GM18511 (cell line): Measurements from ENCODE around the gene SLC22A13.
A peak's percentile ranks its signal among the peaks of the same experiment; 100 is the strongest.
"Not testable (repeated sequence)": the region's sequence is repeated elsewhere in the genome, so short reads cannot be mapped to it uniquely, and the experiment has no call there.

Experiments
- ATAC-seq: cut with Tn5 transposase; IDR thresholded peaks from one replicate; pipeline ENCODE4 v1.9.1; 2021; ENCODE audit warnings: mild to moderate bottlenecking, moderate library complexity; ENCODE audit not compliant: unreplicated experiment

The SLC22A13 gene

GRCh38 chr3:38260474-38260873, 5.1 kb upstream of the SLC22A13 start:
- no peak for ATAC-seq

DNA sequence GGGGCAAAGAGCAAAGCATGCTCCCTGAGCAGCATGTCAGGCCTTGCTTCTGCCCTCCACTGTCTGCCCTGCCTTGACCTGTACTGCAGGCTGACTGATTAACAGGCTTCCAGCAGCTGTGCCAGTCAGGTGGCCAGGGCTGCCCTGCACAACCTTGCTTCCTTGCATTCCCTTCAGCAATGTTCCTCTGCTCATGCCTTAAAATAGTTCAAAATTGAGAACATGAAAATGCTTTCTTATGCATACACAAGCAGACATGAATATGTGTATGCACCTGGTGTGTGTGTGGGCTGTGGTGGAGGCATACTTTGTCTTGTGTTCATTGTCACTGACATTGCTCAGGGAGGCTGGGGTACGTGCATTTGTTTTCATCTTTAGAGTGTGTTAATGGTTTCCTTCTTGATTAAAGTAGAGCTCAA, 1.2 kb upstream of the SLC22A13 start:
- ATAC-seq: no peak

DNA sequence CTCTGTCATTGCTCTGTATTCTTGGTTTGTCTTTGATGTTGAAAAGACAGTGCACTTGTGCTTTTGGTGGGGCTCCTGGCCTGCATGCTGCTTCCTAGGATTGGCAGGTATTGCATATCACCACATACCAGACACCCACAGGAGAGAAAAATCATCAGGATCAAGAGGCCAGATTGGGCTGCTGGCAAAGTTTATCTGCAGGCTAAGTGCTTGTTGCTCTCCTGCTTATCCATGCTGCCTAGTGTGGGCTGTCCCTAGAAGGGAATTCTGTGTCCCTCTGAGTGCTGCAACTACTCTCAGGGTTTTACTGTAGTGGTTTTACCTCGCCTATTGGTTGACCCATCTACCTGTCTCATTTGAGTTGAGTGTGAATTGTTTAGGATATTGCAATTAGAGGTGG, 833 bp upstream of the SLC22A13 start:
- no peak for ATAC-seq

DNA sequence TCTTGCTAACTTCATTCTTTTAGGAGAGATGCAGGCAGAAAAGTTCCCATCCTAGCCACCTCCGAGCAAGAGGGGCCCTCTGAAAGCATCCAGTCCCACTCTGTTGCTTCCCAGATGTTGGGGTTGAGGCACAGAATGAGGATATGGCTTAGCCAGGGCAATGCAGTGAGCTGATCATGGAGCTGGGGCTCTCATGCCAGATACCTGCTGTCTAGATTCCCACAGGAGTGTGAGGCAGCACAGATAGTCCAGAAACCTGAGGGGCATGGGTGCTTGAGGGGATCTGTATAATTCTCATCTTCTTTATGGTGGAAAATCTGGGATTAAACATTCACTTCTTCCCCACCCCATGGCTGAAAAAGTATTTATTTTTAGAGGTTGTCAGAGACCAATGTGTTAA, 1.2 kb downstream of the SLC22A13 start:
- ATAC-seq: no peak

GRCh38 chr3:38267662-38268061, 2.0 kb downstream of the SLC22A13 start:
- no peak for ATAC-seq

- peak; percentile 35 for ATAC-seq
These were observed 2.5 kb downstream of the SLC22A13 start for GRCh38 chr3:38268087-38268486.

- ATAC-seq: peak; percentile 71
These were observed 2.9 kb downstream of the SLC22A13 start for GRCh38 chr3:38268522-38268921.

DNA sequence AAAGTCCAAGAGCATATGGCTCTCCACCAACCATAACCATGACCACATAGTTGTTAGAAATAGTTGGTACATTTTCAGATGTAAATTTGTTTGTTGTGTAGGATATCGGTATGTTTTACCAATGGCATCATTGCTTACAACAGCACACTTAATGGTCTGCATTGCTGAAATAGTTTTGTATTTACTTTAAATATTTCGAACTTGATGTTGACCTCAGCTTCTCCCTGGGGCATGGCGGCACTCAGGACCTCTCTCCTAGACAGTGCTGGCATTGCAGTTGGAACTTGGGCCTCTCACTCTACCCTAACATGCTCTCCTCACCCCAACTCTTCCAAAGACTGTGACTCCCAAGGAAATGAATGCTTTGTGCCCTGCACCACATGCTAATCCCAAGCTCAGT, 5.0 kb downstream of the SLC22A13 start:
- no peak for ATAC-seq

DNA sequence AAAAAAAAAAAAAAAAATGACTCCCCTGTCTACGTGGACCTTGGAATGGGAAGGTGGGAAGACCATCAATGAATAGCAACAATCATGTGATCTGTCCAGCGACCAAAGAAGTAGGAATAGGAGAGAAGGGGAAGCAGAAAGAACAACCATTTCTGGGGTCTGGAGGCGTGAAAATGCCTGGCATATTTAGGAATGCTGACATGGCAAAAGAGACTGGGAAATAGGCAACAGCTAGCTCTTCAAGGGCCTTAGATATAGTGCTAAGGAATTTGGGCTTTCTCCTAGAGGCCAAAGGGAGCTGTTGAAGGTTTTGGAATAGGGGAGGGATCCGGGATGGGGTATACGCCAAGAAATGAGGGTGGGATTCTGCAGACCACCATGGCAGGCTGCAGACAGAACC, 5.9 kb downstream of the SLC22A13 start:
- ATAC-seq: no peak

GRCh38 chr3:38274864-38275649, 9.4 kb downstream of the SLC22A13 start:
- no peak for ATAC-seq

- no peak for ATAC-seq
These were observed 10.0 kb downstream of the SLC22A13 start for GRCh38 chr3:38275658-38276057.

DNA sequence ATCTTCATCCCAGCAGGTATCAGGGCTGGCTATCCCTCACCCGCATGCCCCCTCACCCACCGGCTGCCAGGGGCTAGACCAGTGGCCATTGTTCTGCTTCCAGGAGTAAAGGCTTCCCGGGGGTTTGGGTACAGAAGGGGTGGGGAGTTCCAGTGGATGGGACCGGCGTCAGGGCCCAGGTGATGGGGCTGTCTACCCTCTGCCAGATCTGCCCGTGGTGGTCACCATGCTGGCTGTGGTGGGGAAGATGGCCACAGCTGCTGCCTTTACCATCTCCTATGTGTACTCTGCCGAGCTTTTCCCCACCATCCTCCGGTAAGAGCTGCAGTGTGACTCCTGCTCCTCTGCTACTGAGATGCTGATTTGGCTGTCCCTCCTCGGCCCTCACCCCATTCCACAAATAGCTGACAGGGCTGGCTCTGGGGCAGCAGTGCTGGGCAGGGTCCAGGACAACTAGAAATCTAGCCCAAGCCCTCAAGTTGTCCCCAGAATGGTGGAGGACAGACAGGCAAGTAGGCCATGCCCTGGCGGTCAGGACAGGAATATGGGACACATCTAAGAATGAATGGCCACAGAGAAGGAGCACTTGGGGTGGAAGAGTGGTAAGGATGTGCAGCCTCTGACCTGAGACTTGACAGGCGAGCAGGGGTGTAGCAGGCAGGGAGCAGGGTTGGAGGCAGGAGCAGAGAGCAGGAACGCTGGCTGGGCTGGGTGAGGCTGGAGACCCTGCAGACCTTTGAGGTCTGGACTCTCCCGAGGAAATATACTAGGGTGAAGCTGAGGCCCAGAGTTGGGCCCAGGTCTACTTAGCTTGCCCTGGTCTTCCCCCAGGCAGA, 10.7 kb downstream of the SLC22A13 start:
- ATAC-seq: no peak

DNA sequence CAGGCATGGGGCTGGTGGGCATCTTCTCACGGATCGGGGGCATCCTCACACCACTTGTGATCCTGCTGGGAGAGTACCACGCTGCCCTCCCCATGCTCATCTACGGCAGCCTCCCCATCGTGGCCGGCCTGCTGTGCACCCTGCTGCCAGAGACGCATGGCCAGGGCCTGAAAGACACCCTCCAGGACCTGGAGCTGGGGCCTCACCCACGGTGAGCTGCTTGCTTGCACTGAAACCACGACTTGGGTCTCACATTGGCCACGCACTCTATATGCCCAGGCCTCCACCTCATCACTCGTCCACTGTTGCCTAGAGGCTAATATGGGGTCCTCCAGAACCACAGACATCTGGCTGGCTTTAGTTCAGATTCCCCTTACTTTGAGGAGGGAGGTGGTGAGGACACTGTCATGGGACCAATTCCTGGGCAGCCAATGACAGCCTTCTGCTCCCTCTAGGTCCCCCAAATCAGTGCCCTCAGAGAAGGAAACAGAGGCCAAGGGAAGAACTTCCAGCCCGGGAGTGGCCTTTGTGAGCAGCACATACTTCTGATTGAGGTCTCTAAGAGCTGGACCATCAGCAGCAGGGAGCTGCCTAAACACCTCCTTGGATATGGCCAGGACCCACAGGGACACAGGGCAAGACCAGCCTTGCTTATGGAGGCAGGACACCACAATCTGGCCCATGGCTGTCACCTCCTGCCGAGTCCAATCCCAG, 11.5 kb downstream of the SLC22A13 start:
- no peak for ATAC-seq

DNA sequence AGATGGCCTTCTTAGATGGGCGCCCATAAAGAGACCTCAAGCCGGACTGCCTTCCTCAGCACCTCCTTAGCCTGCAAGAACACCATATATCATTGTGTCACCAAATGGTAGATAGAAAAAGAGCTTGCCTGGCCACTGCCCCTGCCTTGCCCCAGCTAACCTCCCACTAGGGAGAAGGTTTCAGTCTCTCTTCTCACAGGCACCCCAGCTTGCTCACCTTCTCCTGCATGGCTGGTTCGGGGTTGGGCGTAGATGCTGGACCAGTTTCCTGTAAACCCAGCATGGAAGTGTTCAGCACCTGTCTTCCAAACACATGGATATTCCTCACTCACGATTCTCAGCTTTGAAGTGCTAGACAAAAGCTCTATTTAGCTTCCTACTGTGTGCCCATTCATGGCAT, 13.2 kb downstream of the SLC22A13 start:
- no peak for ATAC-seq

DNA sequence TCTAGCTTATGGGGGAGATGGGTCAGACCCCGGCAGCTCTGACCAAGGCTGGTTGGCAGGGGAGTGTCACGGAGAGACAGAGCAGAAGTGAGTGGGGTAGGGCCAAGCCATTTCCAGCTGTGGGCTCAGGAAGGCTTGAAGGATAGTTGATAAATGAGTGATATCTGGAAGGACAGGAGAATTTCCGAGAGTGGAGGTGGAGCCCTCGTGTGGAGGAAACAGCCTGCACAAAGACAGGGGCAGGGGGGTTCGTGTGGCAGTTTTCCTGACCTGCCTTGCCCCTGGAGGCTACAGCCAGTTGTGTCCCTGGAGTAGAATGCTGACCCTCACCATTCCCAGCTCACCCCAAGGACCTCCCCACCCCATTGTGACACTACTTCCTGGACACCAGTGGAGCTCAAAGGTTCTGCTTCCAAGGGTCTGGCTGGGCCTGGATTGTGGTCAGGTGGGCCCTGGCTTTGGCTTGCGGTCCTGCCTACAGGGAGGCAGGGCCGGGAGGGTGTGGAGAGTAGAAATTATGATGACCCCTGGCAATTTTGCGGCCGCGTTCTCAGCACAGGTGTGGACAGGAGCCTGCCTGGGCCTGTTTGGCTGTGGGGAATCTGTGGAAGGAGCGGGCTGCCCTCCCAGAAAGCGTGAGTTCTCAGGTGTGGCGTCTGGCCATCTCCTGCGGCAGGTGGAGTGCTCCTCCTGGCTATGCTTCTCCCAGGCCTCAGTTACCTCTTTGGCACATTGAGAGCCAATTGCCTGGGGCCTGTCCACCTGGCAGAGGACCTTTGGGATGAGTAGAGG, 16.5 kb downstream of the SLC22A13 start, which contains the start of gene SLC22A14:
TSS of gene SLC22A14 (plus strand) at position 400 of the 792 bp plus-strand sequence. CDS start 23,733 bp downstream, outside the sequence.
- ATAC-seq: no peak

DNA sequence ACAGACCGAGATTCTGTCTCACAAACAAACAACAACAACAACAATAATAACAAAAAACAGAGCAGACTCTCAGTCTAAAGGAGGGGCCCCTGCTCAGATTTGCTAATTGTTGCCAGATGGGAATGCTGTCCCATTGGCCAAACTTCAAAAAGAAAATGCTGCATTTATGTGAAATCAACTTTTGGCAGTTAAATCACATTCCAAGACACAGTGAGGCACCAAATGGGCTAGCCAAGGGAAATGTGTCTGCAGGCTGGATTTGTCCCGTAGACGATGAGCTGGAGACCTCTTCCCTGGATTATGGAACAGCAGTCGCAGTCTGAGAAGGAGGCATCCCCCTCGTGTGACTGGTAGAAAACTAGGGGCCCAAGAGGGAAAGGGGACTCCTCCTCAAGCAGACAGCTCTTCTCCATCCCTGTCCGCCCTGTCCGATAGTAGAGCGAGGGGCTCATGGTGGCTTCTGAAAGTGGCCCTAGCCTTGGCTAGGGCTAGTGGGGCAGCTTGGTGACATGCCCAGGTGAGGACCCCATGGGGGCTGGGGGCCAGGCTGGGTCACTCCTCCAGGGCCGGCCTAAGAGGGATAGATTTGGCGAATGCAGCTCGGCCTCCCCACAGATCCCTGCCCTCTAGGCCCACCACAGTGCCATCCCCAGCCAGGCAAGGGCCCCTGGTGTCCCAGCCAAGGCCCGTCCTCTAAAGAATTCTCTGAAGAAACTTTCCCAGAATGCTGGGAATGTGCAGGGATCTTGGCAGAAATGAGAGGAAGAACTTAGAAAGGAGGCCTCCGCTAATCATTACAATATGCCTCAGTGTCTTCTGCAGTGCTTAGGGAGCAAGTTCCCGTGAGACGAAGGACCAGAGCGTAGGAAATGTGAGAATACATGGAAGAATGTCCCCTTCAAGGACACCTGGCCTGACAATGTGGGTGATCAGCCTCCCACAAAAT, 18.5 kb downstream of the SLC22A13 start:
- ATAC-seq: no peak

DNA sequence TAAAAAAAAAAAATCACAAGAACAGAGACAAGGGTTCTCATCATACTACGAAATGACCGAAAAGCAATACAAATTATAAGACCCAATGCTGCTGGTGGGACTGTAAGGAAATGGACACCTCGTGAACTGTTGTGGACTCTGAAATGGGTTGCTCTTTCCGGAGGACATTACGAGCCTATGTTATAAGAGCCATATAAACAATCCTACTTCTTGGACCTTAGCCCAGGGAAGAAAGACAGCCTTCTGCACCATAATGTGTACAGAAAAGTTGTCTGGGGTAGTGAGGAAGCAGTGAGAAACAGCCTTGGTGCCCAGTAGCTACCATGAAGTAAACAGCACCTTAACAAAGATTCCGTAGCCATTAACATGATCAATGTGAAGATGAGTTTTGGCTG, 19.1 kb downstream of the SLC22A13 start:
- no peak for ATAC-seq

DNA sequence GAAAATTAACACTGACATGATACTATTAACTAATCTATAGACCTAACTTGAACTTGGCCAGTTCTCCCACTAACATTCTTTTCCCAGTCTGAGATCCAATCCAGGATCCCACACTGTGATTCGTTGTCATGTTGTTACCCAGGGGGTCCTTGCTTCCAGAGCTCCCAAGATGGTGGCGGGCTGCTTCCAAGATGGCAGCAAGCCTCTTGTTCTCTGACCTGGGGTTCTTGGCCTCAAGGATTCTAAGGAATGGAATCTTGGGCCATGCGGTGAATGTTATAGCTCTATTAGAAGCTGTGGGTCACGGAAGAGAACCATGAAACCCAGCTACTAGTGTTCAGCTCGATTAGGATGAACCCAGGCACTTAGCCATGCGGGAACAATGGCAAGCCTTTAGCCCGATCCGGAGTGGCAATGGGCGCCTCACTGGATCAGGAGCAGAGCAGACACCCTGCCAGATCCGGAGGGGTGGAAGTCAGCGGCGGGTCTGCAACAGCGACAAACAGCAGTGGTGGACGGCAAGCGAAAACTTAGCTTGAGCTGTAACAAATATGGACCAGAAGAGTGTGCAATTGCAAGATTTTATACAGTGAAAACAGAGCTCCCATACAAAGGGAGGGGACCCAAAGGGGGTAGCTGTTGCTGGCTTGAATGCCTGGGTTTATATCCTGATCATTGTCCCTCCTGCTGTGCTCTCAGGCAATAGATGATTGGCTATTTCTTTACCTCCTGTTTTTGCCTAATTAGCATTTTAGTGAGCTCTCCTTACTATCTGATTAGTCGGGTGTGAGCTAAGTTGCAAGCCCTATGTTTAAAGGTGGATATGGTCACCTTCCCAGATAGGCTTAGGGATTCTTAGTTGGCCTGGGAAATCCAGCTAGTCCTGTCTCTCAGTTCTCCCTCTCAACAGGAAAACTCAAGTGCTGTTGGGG, 23.9 kb downstream of the SLC22A13 start:
- ATAC-seq: not testable (repeated sequence)
